ENCODE measurements around the gene MTX2.

DNA sequence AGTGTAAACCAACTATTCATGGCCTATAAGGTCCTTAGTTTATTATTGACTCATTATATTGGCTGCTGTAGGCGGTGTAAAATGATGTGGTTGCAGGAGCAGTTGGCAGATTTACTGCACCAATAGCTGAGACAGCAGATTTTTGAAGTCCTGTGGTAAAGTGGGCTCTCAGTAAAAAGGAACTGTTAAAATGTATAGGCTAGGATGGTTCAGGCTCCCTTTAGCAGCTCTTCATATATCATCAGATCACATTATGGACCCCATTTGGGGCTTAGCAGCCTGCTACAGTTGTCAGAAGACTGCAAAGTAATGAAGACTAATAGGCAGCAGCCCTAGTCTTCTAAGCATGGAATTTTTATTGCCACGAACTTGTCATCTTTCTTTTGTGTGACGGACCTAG is 27.8 kb downstream of the MTX2 start:
- TF ChIP-seq POLR2AphosphoS5 (IDR thresholded peaks at IDR 0.05; ENCODE audit: low read depth, low read length) (no peak), TAF1 (IDR thresholded peaks at IDR 0.05; ENCODE audit: borderline replicate concordance, low read depth, low read length) (no peak)
